Measurements from ENCODE around the gene PAM16.
"Not testable (repeated sequence)": the region's sequence is repeated elsewhere in the genome, so short reads cannot be mapped to it uniquely, and the experiment has no call there.

The PAM16 gene

GRCh38 chr16:4349332-4349731, 1.8 kb downstream of the PAM16 start:
- H3K4me3 ChIP-seq (ENCODE audit: low read depth, low read length): no peak overlapping the region
- no peak for DNase-seq (ENCODE audit: low read depth)
- TF ChIP-seq CTCF (IDR thresholded peaks at IDR 0.05; ENCODE audit: insufficient read depth, low read depth, low read length, missing control alignments): no peak

- no peak overlapping the region for H3K4me3 ChIP-seq (ENCODE audit: low read depth, low read length)
- DNase-seq (ENCODE audit: low read depth): no peak
- TF ChIP-seq CTCF (IDR thresholded peaks at IDR 0.05; ENCODE audit: insufficient read depth, low read depth, low read length, missing control alignments): no peak
Observed at GRCh38 chr16:4347765-4348509, 3.2 kb downstream of the PAM16 start.

- TF ChIP-seq CTCF (IDR thresholded peaks at IDR 0.05; ENCODE audit: insufficient read depth, low read depth, low read length, missing control alignments): no peak
- DNase-seq (ENCODE audit: low read depth): no peak
- H3K4me3 ChIP-seq (ENCODE audit: low read depth, low read length): no peak overlapping the region
Observed at GRCh38 chr16:4347010-4347409, 4.1 kb downstream of the PAM16 start.

- no peak for TF ChIP-seq CTCF (IDR thresholded peaks at IDR 0.05; ENCODE audit: insufficient read depth, low read depth, low read length, missing control alignments)
- no peak overlapping the region for H3K4me3 ChIP-seq (ENCODE audit: low read depth, low read length)
- no peak for DNase-seq (ENCODE audit: low read depth)
Observed at GRCh38 chr16:4345836-4346781, 5.0 kb downstream of the PAM16 start.

- no peak for TF ChIP-seq CTCF (IDR thresholded peaks at IDR 0.05; ENCODE audit: insufficient read depth, low read depth, low read length, missing control alignments)
- no peak overlapping the region for H3K4me3 ChIP-seq (ENCODE audit: low read depth, low read length)
- no peak for DNase-seq (ENCODE audit: low read depth)
Observed at GRCh38 chr16:4344983-4345835, 5.9 kb downstream of the PAM16 start.

- H3K4me3 ChIP-seq (ENCODE audit: low read depth, low read length): not testable (repeated sequence)
- DNase-seq (ENCODE audit: low read depth): peak; percentile 25
Observed at GRCh38 chr16:4344300-4344982, 6.7 kb downstream of the PAM16 start.

Data from GM12865 (cell line).